ENCODE results near the gene KRT76. TPM values are rescaled to one million over a fixed set of nuclear protein-coding genes. Genes with fewer than 3 reads are reported as not detected.
"Not testable (repeated sequence)": the region's sequence is repeated elsewhere in the genome, so short reads cannot be mapped to it uniquely, and the experiment has no call there.

KRT76 gene
- total RNA-seq, 1 donor from 2014 or later: not detected

DNA sequence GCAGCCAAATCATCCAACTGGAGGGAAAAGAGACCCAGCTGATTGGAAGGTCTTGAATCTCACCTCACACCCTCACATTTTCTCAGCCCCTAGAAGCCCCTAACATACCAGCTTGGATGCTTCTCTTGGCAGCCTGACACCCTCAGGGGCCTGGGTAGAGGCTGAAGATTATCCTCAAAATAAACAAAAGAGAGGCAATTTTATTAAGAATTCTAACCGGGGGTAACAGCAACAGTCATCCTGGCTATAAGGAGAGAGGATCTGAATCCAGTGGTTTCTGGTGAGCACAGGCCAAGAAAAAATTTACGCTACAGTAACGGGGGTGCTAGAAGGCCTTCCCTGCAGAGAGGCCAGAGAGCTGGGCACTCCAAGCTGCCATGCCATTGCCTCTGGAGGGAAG, 21.6 kb downstream of the KRT76 start:
- Histone ChIP-seq H3K27me3 (no peaks in the 10 kb centered on the region), H3K36me3 (no peaks in the 10 kb centered on the region), H3K9me3 (no peaks in the 10 kb centered on the region), H3K4me1 (no peaks in the 10 kb centered on the region), H3K27ac (no peak overlapping the region), H3K4me3 (no peak overlapping the region)
- TF ChIP-seq POLR2A (IDR thresholded peaks at IDR 0.05) (no peak), POLR2AphosphoS5 (IDR thresholded peaks at IDR 0.05; ENCODE audit: insufficient read depth in 1 of 2, low read depth in 1 of 2) (no peak)
- TF ChIP-seq, protein P1, sequence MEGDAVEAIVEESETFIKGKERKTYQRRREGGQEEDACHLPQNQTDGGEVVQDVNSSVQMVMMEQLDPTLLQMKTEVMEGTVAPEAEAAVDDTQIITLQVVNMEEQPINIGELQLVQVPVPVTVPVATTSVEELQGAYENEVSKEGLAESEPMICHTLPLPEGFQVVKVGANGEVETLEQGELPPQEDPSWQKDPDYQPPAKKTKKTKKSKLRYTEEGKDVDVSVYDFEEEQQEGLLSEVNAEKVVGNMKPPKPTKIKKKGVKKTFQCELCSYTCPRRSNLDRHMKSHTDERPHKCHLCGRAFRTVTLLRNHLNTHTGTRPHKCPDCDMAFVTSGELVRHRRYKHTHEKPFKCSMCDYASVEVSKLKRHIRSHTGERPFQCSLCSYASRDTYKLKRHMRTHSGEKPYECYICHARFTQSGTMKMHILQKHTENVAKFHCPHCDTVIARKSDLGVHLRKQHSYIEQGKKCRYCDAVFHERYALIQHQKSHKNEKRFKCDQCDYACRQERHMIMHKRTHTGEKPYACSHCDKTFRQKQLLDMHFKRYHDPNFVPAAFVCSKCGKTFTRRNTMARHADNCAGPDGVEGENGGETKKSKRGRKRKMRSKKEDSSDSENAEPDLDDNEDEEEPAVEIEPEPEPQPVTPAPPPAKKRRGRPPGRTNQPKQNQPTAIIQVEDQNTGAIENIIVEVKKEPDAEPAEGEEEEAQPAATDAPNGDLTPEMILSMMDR (IDR thresholded peaks at IDR 0.05): no peak
- DNase-seq (ENCODE audit: extremely low spot score in 2 of 2): no peak
- intact Hi-C loops (cut with DNase I): no loop called here

DNA sequence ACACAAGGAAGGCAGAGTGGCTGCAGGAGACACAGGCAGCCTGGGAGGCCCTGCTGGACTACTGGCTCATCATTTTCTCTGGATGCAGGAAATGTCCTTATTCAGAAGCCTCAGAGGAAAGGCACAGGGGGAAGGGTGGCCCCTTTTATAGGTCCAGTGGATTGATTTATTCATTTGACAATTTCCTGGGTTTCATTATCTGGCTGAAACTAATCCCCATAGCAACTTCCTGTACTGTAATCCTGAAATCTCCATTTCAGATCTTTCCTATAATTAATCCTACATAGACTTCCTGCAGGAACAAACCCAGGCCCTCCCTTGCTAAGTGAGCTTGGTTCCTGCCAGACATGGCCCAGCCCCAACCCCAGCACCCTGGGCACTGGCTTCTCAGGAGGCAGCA, 23.0 kb downstream of the KRT76 start:
- H3K9me3 ChIP-seq: no peaks in the 10 kb centered on the region
- intact Hi-C loops (cut with DNase I): no loop called here
- no peak overlapping the region for H3K27ac ChIP-seq
- no peak for DNase-seq (ENCODE audit: extremely low spot score in 2 of 2)
- H3K4me3 ChIP-seq: no peak overlapping the region
- TF ChIP-seq POLR2A (IDR thresholded peaks at IDR 0.05): no peak
- TF ChIP-seq, protein P1 (IDR thresholded peaks at IDR 0.05): no peak
- no peak for TF ChIP-seq POLR2AphosphoS5 (IDR thresholded peaks at IDR 0.05; ENCODE audit: insufficient read depth in 1 of 2, low read depth in 1 of 2)
- H3K36me3 ChIP-seq: no peaks in the 10 kb centered on the region
- H3K4me1 ChIP-seq: no peaks in the 10 kb centered on the region
- H3K27me3 ChIP-seq: no peaks in the 10 kb centered on the region

DNA sequence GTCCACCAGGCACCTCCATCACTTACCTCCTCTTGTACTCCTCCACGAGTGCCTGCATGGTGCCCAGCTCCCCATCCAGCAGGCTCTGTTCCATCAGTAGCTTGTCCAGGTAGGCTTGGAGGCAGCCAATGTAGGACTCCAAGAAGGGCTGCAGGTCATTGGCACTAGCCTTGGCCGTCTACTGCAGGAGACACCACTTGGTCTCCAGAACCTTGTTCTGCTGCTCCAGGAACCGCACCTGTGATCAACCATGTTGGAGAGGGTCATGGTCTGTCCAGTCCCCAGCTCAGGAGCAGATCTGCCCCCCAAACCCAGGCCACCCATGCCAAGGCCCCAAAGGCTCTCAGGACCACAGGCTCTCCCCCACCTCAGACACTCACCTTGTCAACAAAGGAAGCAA, 23.9 kb downstream of the KRT76 start:
- TF ChIP-seq POLR2A (IDR thresholded peaks at IDR 0.05) (no peak), POLR2AphosphoS5 (IDR thresholded peaks at IDR 0.05; ENCODE audit: insufficient read depth in 1 of 2, low read depth in 1 of 2) (no peak)
- TF ChIP-seq, protein P1 (IDR thresholded peaks at IDR 0.05): no peak
- no peak for DNase-seq (ENCODE audit: extremely low spot score in 2 of 2)

DNA sequence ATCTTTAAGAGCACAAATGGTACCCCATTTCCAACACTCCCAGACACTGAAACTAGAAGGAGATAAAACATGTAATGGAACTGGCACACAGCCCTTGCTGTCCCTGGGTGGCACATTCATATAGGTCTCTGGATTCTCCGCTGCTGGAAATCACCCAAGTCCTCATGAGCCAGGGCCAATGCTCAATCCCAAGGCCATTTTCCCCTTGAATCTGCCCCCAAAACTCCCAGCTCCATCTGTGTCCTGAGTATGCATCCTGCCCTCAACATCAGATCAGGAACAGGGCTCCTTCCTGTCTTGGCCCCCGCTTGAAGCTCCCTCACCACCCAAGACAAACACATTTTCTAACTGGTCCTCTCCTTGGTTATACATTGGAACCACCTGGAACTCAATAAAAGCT, 24.6 kb downstream of the KRT76 start:
- H3K9me3 ChIP-seq: no peaks in the 10 kb centered on the region
- no peaks in the 10 kb centered on the region for H3K27me3 ChIP-seq
- intact Hi-C loops (cut with DNase I): no loop called here
- no peaks in the 10 kb centered on the region for H3K36me3 ChIP-seq
- H3K4me3 ChIP-seq: no peak overlapping the region
- TF ChIP-seq, protein P1 (IDR thresholded peaks at IDR 0.05): no peak
- TF ChIP-seq POLR2AphosphoS5 (IDR thresholded peaks at IDR 0.05; ENCODE audit: insufficient read depth in 1 of 2, low read depth in 1 of 2): no peak
- no peak for DNase-seq (ENCODE audit: extremely low spot score in 2 of 2)
- H3K4me1 ChIP-seq: no peaks in the 10 kb centered on the region
- H3K27ac ChIP-seq: no peak overlapping the region

More for the DNA sequence above, 23.9 kb downstream of the KRT76 start:
- Histone ChIP-seq H3K4me3 (no peak overlapping the region), H3K9me3 (no peaks in the 10 kb centered on the region), H3K27ac (no peak overlapping the region), H3K4me1 (no peaks in the 10 kb centered on the region), H3K27me3 (no peaks in the 10 kb centered on the region), H3K36me3 (no peaks in the 10 kb centered on the region)
- intact Hi-C loops (cut with DNase I): no loop called here

DNA sequence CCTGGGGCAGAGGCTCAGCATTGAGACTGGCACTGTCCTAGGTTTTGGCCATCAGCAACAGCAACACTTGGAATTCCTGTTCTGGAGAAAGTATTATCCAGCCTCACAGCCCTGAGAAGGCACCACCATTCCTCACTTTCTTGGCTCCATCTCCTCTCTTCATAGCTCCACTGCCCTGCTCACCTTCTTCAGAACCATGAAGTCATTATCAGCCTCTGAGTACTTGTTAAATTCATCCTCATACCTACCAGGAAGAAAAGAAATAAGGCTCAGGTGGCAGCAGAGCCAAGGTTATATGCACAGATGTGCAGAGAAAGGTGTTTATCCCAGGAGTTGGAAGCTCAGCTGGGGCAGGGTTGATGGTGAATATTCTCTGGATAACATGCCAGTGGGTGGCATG, 25.4 kb downstream of the KRT76 start:
- H3K27ac ChIP-seq: no peak overlapping the region
- TF ChIP-seq POLR2AphosphoS5 (IDR thresholded peaks at IDR 0.05; ENCODE audit: insufficient read depth in 1 of 2, low read depth in 1 of 2) (no peak), POLR2A (IDR thresholded peaks at IDR 0.05) (no peak)
- TF ChIP-seq, protein P1 (IDR thresholded peaks at IDR 0.05): no peak
- intact Hi-C loops (cut with DNase I): no loop called here
- no peak for DNase-seq (ENCODE audit: extremely low spot score in 2 of 2)
- no peaks in the 10 kb centered on the region for H3K27me3 ChIP-seq
- H3K4me3 ChIP-seq: no peak overlapping the region
- H3K9me3 ChIP-seq: no peaks in the 10 kb centered on the region
- no peaks in the 10 kb centered on the region for H3K36me3 ChIP-seq
- no peaks in the 10 kb centered on the region for H3K4me1 ChIP-seq

DNA sequence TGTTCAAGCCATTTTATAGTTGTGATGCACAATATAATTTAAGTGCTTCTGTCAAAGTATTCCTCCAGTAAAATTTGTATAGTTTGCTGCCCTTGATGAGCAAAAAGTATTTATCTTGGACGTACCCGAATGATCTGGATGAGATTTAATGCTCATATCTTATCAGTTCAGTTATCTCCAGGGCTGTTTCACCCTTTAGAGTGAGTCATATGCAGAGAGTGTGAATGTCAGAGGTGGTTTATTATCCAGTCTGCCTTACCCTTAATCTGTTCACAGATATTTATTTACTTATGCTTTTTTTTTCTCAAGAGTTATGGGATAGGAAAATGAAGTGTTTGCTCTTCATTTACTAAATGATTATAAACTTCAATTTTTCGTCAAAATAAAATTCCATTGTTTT, 26.6 kb downstream of the KRT76 start:
- H3K4me1 ChIP-seq; DNase-seq (ENCODE audit: extremely low spot score in 2 of 2); H3K4me3 ChIP-seq; H3K9me3 ChIP-seq; H3K27me3 ChIP-seq; H3K36me3 ChIP-seq; intact Hi-C loops (cut with DNase I); H3K27ac ChIP-seq: not testable (repeated sequence)
